Sigmoid colon (tissue), 4 donors: ENCODE results near the gene CTNND2.

Experiments
- CTCF ChIP-seq, 4 experiments: fragments of 450-650 bp in 3 of 4; fragments of 200-600 bp in 1 of 4; IDR thresholded peaks; one replicate each; pipeline ENCODE4 v1.5.1; 2016 to 2019; ENCODE audit warnings: antibody characterized with exemption in 4 of 4, mild to moderate bottlenecking in 3 of 4, moderate library complexity in 2 of 4
- POLR2A ChIP-seq, 2 donors: fragments of 450-650 bp; IDR thresholded peaks; one replicate each; pipeline ENCODE4 v1.6.1; 2016; ENCODE audit warnings: antibody characterized with exemption in 2 of 2, mild to moderate bottlenecking in 2 of 2, moderate library complexity in 2 of 2
- POLR2AphosphoS5 ChIP-seq, 4 donors: sonication (generic); formaldehyde crosslinking; IDR thresholded peaks; one replicate each; pipeline ENCODE4 v1.6.1; 2017; ENCODE audit warnings: antibody characterized with exemption in 4 of 4

- no peak for TF ChIP-seq CTCF (IDR thresholded peaks at IDR 0.05)
- no peak for TF ChIP-seq POLR2AphosphoS5 (IDR thresholded peaks at IDR 0.05)
- TF ChIP-seq POLR2A (IDR thresholded peaks at IDR 0.05), result no peak
Measured at GRCh38 chr5:11602298-11602697, 301.9 kb downstream of the CTNND2 start.
